Suprapubic skin (tissue), 4 donors: ENCODE results near the gene FAM200C.

Source experiments
- CTCF ChIP-seq, 2 donors: fragments of 200-600 bp in 1 of 2; fragments of 450-650 bp in 1 of 2; sonication (generic) in 1 of 2; IDR thresholded peaks; one replicate each; pipeline ENCODE4 v1.5.1; 2016 to 2019; ENCODE audit warnings: antibody characterized with exemption in 2 of 2, mild to moderate bottlenecking in 1 of 2, moderate library complexity in 1 of 2
- EP300 ChIP-seq: sonication (generic); formaldehyde crosslinking; IDR thresholded peaks from one replicate; pipeline ENCODE4 v1.6.1; 2017; ENCODE audit warnings: antibody characterized with exemption
- POLR2A ChIP-seq, 2 donors: fragments of 450-650 bp; IDR thresholded peaks; one replicate each; pipeline ENCODE4 v1.6.1; 2017; ENCODE audit warnings: antibody characterized with exemption in 2 of 2, mild to moderate bottlenecking in 2 of 2, moderate library complexity in 2 of 2
- POLR2AphosphoS5 ChIP-seq, 3 donors: sonication (generic); formaldehyde crosslinking; IDR thresholded peaks; one replicate each; pipeline ENCODE4 v1.6.1; 2017; ENCODE audit warnings: antibody characterized with exemption in 3 of 3

GRCh38 chr5:160434022-160434531 is 34.2 kb upstream of the FAM200C start:
- no peak for TF ChIP-seq CTCF (IDR thresholded peaks at IDR 0.05)
- no peak for TF ChIP-seq POLR2AphosphoS5 (IDR thresholded peaks at IDR 0.05)
- TF ChIP-seq EP300 = no peak
- TF ChIP-seq POLR2A (IDR thresholded peaks at IDR 0.05) = no peak
